HG03354 (cell line): ENCODE results near the gene ZNF581.

ENCODE experiments used
- ATAC-seq: cut with Tn5 transposase; IDR thresholded peaks from one replicate; pipeline ENCODE4 v1.9.1; 2021; ENCODE audit warnings: mild to moderate bottlenecking; ENCODE audit not compliant: unreplicated experiment, poor library complexity, severe bottlenecking

Gene ZNF581

GRCh38 chr19:55689411-55690108 is 46.1 kb downstream of the ZNF581 start:
- ATAC-seq = no peak

- ATAC-seq = no peak
These were observed 46.8 kb downstream of the ZNF581 start for GRCh38 chr19:55690109-55690768.

GRCh38 chr19:55690769-55691545 is 47.5 kb downstream of the ZNF581 start:
- ATAC-seq = no peak

GRCh38 chr19:55691561-55692481 is 48.4 kb downstream of the ZNF581 start:
- ATAC-seq = no peak

GRCh38 chr19:55692681-55693081 is 49.2 kb downstream of the ZNF581 start:
- ATAC-seq = no peak

GRCh38 chr19:55693336-55693974 is 50.0 kb downstream of the ZNF581 start:
- ATAC-seq = no peak

- no peak for ATAC-seq
These were observed 50.8 kb downstream of the ZNF581 start for GRCh38 chr19:55694241-55694655.

- ATAC-seq = no peak
These were observed 51.4 kb downstream of the ZNF581 start for GRCh38 chr19:55694656-55695491.
